Measurements from ENCODE around the gene AP1S3. TPM values are rescaled to one million over a fixed set of nuclear protein-coding genes. Genes with fewer than 3 reads are reported as not detected.

AP1S3 gene
- total RNA-seq, 1 donor from 2014 or later: 4.1 TPM

- TF ChIP-seq CTCF (conservative IDR thresholded peaks at IDR 0.05): no peak
- Mint-ChIP-seq H3K27me3 (ENCODE audit: low read depth) (peaks cover 2% of the 10 kb centered on the region), H3K9me3 (no peaks in the 10 kb centered on the region), H3K4me1 (peaks cover 6% of the 10 kb centered on the region), H3K27ac (ENCODE audit: unreplicated experiment) (no peak overlapping the region), H3K36me3 (ENCODE audit: low read depth) (no peaks in the 10 kb centered on the region), H3K4me3 (no peak overlapping the region)
- DNase-seq (ENCODE audit: low read depth, low spot score): no peak
Observed at GRCh38 chr2:223746611-223747010, 90.8 kb downstream of the AP1S3 start.

- Mint-ChIP-seq H3K27me3 (ENCODE audit: low read depth) (peaks cover 2% of the 10 kb centered on the region), H3K27ac (ENCODE audit: unreplicated experiment) (no peak overlapping the region), H3K4me3 (no peak overlapping the region), H3K4me1 (no peaks in the 10 kb centered on the region), H3K9me3 (no peaks in the 10 kb centered on the region), H3K36me3 (ENCODE audit: low read depth) (no peaks in the 10 kb centered on the region)
- no peak for TF ChIP-seq CTCF (conservative IDR thresholded peaks at IDR 0.05)
- DNase-seq (ENCODE audit: low read depth, low spot score): no peak
Observed at GRCh38 chr2:223744580-223744979, 92.8 kb downstream of the AP1S3 start.

GRCh38 chr2:223740679-223741078 lies 96.7 kb downstream of the AP1S3 start:
- no peak overlapping the region for H3K4me3 Mint-ChIP-seq

GRCh38 chr2:223737207-223737606 lies 100.2 kb downstream of the AP1S3 start:
- Mint-ChIP-seq H3K4me1 (no peaks in the 10 kb centered on the region), H3K27ac (ENCODE audit: unreplicated experiment) (no peak overlapping the region), H3K36me3 (ENCODE audit: low read depth) (no peaks in the 10 kb centered on the region), H3K4me3 (no peak overlapping the region), H3K9me3 (peaks cover 5% of the 10 kb centered on the region), H3K27me3 (ENCODE audit: low read depth) (no peaks in the 10 kb centered on the region)
- no peak for TF ChIP-seq CTCF (conservative IDR thresholded peaks at IDR 0.05)
- no peak for DNase-seq (ENCODE audit: low read depth, low spot score)

More at GRCh38 chr2:223740679-223741078, 96.7 kb downstream of the AP1S3 start:
- Mint-ChIP-seq H3K36me3 (ENCODE audit: low read depth) (no peaks in the 10 kb centered on the region), H3K27me3 (ENCODE audit: low read depth) (no peaks in the 10 kb centered on the region), H3K4me1 (no peaks in the 10 kb centered on the region), H3K9me3 (peaks cover 2% of the 10 kb centered on the region), H3K27ac (ENCODE audit: unreplicated experiment) (no peak overlapping the region)
- no peak for TF ChIP-seq CTCF (conservative IDR thresholded peaks at IDR 0.05)
- DNase-seq (ENCODE audit: low read depth, low spot score): no peak

GRCh38 chr2:223736488-223736887 lies 100.9 kb downstream of the AP1S3 start:
- Mint-ChIP-seq H3K9me3 (peaks cover 5% of the 10 kb centered on the region), H3K36me3 (ENCODE audit: low read depth) (no peaks in the 10 kb centered on the region), H3K4me3 (no peak overlapping the region), H3K27me3 (ENCODE audit: low read depth) (no peaks in the 10 kb centered on the region), H3K4me1 (peaks cover 5% of the 10 kb centered on the region), H3K27ac (ENCODE audit: unreplicated experiment) (no peak overlapping the region)
- TF ChIP-seq CTCF (conservative IDR thresholded peaks at IDR 0.05): no peak
- no peak for DNase-seq (ENCODE audit: low read depth, low spot score)

Measured in neural crest cell (in vitro differentiated cells).